GM23338 (cell line): ENCODE data around the gene KRTAP4-16. TPM values are rescaled to one million over a fixed set of nuclear protein-coding genes. Genes with fewer than 3 reads are reported as not detected.
"Not testable (repeated sequence)": the region's sequence is repeated elsewhere in the genome, so short reads cannot be mapped to it uniquely, and the experiment has no call there.

Experiments used
- ATAC-seq: fragments of 200-7000 bp; cut with Tn5 transposase; 3 replicates; pipeline ENCODE4 v1.9.1; 2020
- DNase-seq: peaks from one replicate; pipeline ENCODE4 v3.0.0-alpha.2; 2015; ENCODE audit warnings: low spot score
- H2AFZ ChIP-seq: fragments of 200-600 bp; sonication (generic); 2 replicates; pipeline ENCODE4 v1.8.0; 2016; ENCODE audit warnings: antibody characterized with exemption, mild to moderate bottlenecking, moderate library complexity
- H3F3A ChIP-seq: fragments of 200-600 bp; sonication (generic); replicated peaks from 2 replicates; pipeline ENCODE4 v1.8.0; 2017; ENCODE audit warnings: antibody characterized with exemption, mixed run types, low read depth
- H3K27ac ChIP-seq: fragments of 200-600 bp; sonication (generic); 2 replicates; pipeline ENCODE4 v1.6.1; 2016; ENCODE audit warnings: low read depth
- H3K27me3 ChIP-seq: fragments of 200-600 bp; sonication (generic); 2 replicates; pipeline ENCODE4 v1.8.0; 2016; ENCODE audit warnings: mild to moderate bottlenecking, mixed run types, moderate library complexity; ENCODE audit not compliant: insufficient read depth
- H3K36me3 ChIP-seq: fragments of 200-600 bp; sonication (generic); 2 replicates; pipeline ENCODE4 v1.8.0; 2016; ENCODE audit warnings: mild to moderate bottlenecking; ENCODE audit not compliant: insufficient read depth
- H3K4me1 ChIP-seq: fragments of 200-600 bp; sonication (generic); 2 replicates; pipeline ENCODE4 v1.8.0; 2016; ENCODE audit warnings: mild to moderate bottlenecking, moderate library complexity; ENCODE audit not compliant: insufficient read depth
- H3K4me2 ChIP-seq: fragments of 200-600 bp; sonication (generic); 2 replicates; pipeline ENCODE4 v1.7.1; 2017; ENCODE audit warnings: mixed run types
- H3K4me3 ChIP-seq: fragments of 200-600 bp; sonication (generic); 2 replicates; pipeline ENCODE4 v1.6.1; 2016; ENCODE audit warnings: mixed run types
- H3K79me2 ChIP-seq: fragments of 200-600 bp; sonication (generic); replicated peaks from 2 replicates; pipeline ENCODE4 v1.8.0; 2017; ENCODE audit warnings: mild to moderate bottlenecking; ENCODE audit not compliant: insufficient read depth
- H3K9me2 ChIP-seq: fragments of 200-600 bp; sonication (generic); 2 replicates; pipeline ENCODE4 v1.8.0; 2017; ENCODE audit not compliant: insufficient read depth
- H4K20me1 ChIP-seq: fragments of 200-600 bp; sonication (generic); replicated peaks from 2 replicates; pipeline ENCODE4 v1.8.0; 2017; ENCODE audit warnings: mild to moderate bottlenecking; ENCODE audit not compliant: insufficient read depth
- H3K27ac Mint-ChIP-seq: 2 replicates; pipeline ENCODE4 v1.8.0; 2020; ENCODE audit warnings: inconsistent platforms, mild to moderate bottlenecking, moderate library complexity, mixed read lengths
- H3K27me3 Mint-ChIP-seq: 3 replicates; pipeline ENCODE4 v1.8.0; 2022; ENCODE audit warnings: low read depth, mild to moderate bottlenecking, moderate library complexity, mixed read lengths, inconsistent platforms; ENCODE audit not compliant: insufficient read depth, poor library complexity
- H3K36me3 Mint-ChIP-seq: 3 replicates; pipeline ENCODE4 v1.8.0; 2021; ENCODE audit warnings: low read depth, mild to moderate bottlenecking, inconsistent platforms, moderate library complexity, mixed read lengths
- H3K4me1 Mint-ChIP-seq: 3 replicates; pipeline ENCODE4 v1.8.0; 2020; ENCODE audit warnings: mild to moderate bottlenecking, inconsistent platforms, mixed read lengths
- H3K4me3 Mint-ChIP-seq: 3 replicates; pipeline ENCODE4 v1.8.0; 2021; ENCODE audit warnings: moderate library complexity, mild to moderate bottlenecking, inconsistent platforms, mixed read lengths
- H3K9me3 Mint-ChIP-seq: 3 replicates; pipeline ENCODE4 v1.8.0; 2020; ENCODE audit warnings: moderate library complexity, mild to moderate bottlenecking, inconsistent platforms, mixed read lengths
- CTCF ChIP-seq, 2 experiments: fragments of 200-600 bp in 1 of 2; sonication (generic) in 1 of 2; conservative IDR thresholded peaks; 2 replicates each; pipeline versions ENCODE4 v1.5.1 to v1.6.1; 2016 to 2017; ENCODE audit warnings: antibody characterized with exemption in 2 of 2, low read depth in 2 of 2, mild to moderate bottlenecking in 2 of 2, moderate library complexity in 1 of 2
- ETS1 ChIP-seq: IDR thresholded peaks from 2 replicates; pipeline ENCODE4 v1.6.1; 2016; ENCODE audit warnings: antibody characterized with exemption
- JUNB ChIP-seq: IDR thresholded peaks from one replicate; pipeline ENCODE4 v1.6.1; 2016; ENCODE audit warnings: antibody characterized with exemption; ENCODE audit not compliant: unreplicated experiment
- POLR2AphosphoS5 ChIP-seq: IDR thresholded peaks from 2 replicates; pipeline ENCODE4 v1.6.1; 2016; ENCODE audit warnings: antibody characterized with exemption, low read depth
- STAT1 ChIP-seq: IDR thresholded peaks from one replicate; pipeline ENCODE4 v1.6.1; 2016; ENCODE audit warnings: antibody characterized with exemption; ENCODE audit not compliant: unreplicated experiment
- ZNF331 ChIP-seq: fragments of 250-450 bp; sonication (Bioruptor Pico); IDR thresholded peaks from 2 replicates; pipeline ENCODE4 v1.5.0; 2020; ENCODE audit warnings: low read depth, mild to moderate bottlenecking, moderate library complexity
- ZNF462 ChIP-seq: fragments of 250-450 bp; sonication (Bioruptor Pico); IDR thresholded peaks from 2 replicates; pipeline ENCODE4 v1.5.0; 2020; ENCODE audit warnings: mild to moderate bottlenecking, moderate library complexity
- polyA plus RNA-seq: library from polyadenylated mRNA; unstranded; fragments of >200 nt; fragmentation: Nextera tagmentation; extraction: Ambion mirVana; gene quantifications from 2 replicates; pipeline ENCODE4 v1.2.1, GENCODE V29; 2016
- total RNA-seq: library from RNA; depleted of rRNA; stranded (reverse); fragments of >200 nt; shearing (Covaris generic); gene quantifications from 2 replicates; pipeline ENCODE4 v1.2.3, GENCODE V29; 2014

The KRTAP4-16 gene
- total and polyA plus RNA-seq, 2 experiments from 2014 or later: not detected

- TF ChIP-seq CTCF (conservative IDR thresholded peaks at IDR 0.05; ENCODE audit: low read depth in 2 of 2): no peak
- no peak for TF ChIP-seq POLR2AphosphoS5
Measured at GRCh38 chr17:41098042-41098441, 4.0 kb downstream of the KRTAP4-16 start, which contains the start of gene KRTAP4-8 (continued).

- TF ChIP-seq ZNF462 (CRISPR knock-in tag): no peak
- no peak for TF ChIP-seq JUNB
- no peak for TF ChIP-seq ETS1
- no peak for TF ChIP-seq ZNF331 (CRISPR knock-in tag)
- TF ChIP-seq POLR2AphosphoS5: no peak
- no peak for TF ChIP-seq STAT1
- H3K4me3 Mint-ChIP-seq: no peak overlapping the region
- no peaks in the 10 kb centered on the region for H3K79me2 ChIP-seq
- H4K20me1 ChIP-seq: no peaks in the 10 kb centered on the region
- H3K4me2 ChIP-seq: no peak overlapping the region
- H3K36me3 ChIP-seq: no peaks in the 10 kb centered on the region; the same call in 1 of the 2 replicates
- H3K36me3 Mint-ChIP-seq: peaks cover 24% of the 10 kb centered on the region; the same call in 2 of the 3 replicates
- no peaks in the 10 kb centered on the region for H3K27me3 Mint-ChIP-seq
- peaks cover 7% of the 10 kb centered on the region for H3K4me1 ChIP-seq
- no peak overlapping the region for H3K4me3 ChIP-seq
- no peaks in the 10 kb centered on the region for H3K27me3 ChIP-seq
- no peaks in the 10 kb centered on the region for H3K9me2 ChIP-seq
- ATAC-seq (no peak), DNase-seq (no peak)
- H3K27ac Mint-ChIP-seq: no peak overlapping the region
- H3K4me1 Mint-ChIP-seq: peaks cover 24% of the 10 kb centered on the region
- no peak overlapping the region for H3K27ac ChIP-seq
- H2AFZ ChIP-seq: no peak overlapping the region
- H3F3A ChIP-seq: no peaks in the 10 kb centered on the region
- H3K9me3 Mint-ChIP-seq: peaks cover 28% of the 10 kb centered on the region
Measured at GRCh38 chr17:41096055-41096454, 6.0 kb downstream of the KRTAP4-16 start.

GRCh38 chr17:41088760-41089352 lies 13.2 kb downstream of the KRTAP4-16 start:
- not testable (repeated sequence) for DNase-seq, H2AFZ ChIP-seq, H3K27ac ChIP-seq, H3K4me3 Mint-ChIP-seq, H3K4me2 ChIP-seq, H3K27me3 Mint-ChIP-seq, H3K27ac Mint-ChIP-seq, H3K79me2 ChIP-seq, H3K4me1 ChIP-seq, ATAC-seq, H4K20me1 ChIP-seq, H3K4me3 ChIP-seq, H3K36me3 ChIP-seq, H3K9me2 ChIP-seq, H3F3A ChIP-seq, H3K27me3 ChIP-seq
- Mint-ChIP-seq H3K36me3 (peaks cover 16% of the 10 kb centered on the region), H3K4me1 (peaks cover 13% of the 10 kb centered on the region), H3K9me3 (peaks cover 28% of the 10 kb centered on the region)
